SK-N-SH (cell line): ENCODE data around the gene ALDH7A1. TPM values are rescaled to one million over a fixed set of nuclear protein-coding genes. Genes with fewer than 3 reads are reported as not detected.

ENCODE experiments used
- CTCF ChIA-PET: fragments of 300-600, 350-600 bp; formaldehyde crosslinking; extraction: SDS; loops from one replicate; lab custom pipeline; 2021; lab: Yijun Ruan, JAX
- POLR2A ChIA-PET: fragments of 350-600 bp; sonication (Branson Sonifier 250); formaldehyde crosslinking; extraction: SDS; loops from one replicate; lab custom pipeline; 2020; ENCODE audit warnings: antibody characterized with exemption, inconsistent platforms; lab: Yijun Ruan, JAX
- DNase-seq: peaks from one replicate; pipeline ENCODE4 v3.0.0; 2012
- H2AFZ ChIP-seq: fragments of 200-600 bp; sonication (generic); 2 replicates; pipeline ENCODE4 v1.8.1; 2016; ENCODE audit warnings: antibody characterized with exemption, mild to moderate bottlenecking, low read depth
- H3F3A ChIP-seq: fragments of 200-600 bp; sonication (generic); replicated peaks from 2 replicates; pipeline ENCODE3; 2016; ENCODE audit warnings: antibody characterized with exemption, mild to moderate bottlenecking; ENCODE audit not compliant: insufficient read depth
- H3K27ac ChIP-seq, 2 experiments: fragments of 200-500 bp in 1 of 2; fragments of 200-600 bp in 1 of 2; sonication (Bioruptor generic) in 1 of 2; sonication (generic), shearing (Covaris generic) in 1 of 2; 2 replicates each; pipeline versions ENCODE4 v1.5.1 to v1.6.1; 2014 to 2016; ENCODE audit warnings: low read depth in 2 of 2, inconsistent platforms in 1 of 2, low read length in 1 of 2, mild to moderate bottlenecking in 1 of 2, mixed read lengths in 1 of 2
- H3K27me3 ChIP-seq: fragments of 200-600 bp; sonication (generic), shearing (Covaris generic); 2 replicates; pipeline ENCODE4 v1.6.1; 2016; ENCODE audit warnings: mixed run types; ENCODE audit not compliant: insufficient read depth
- H3K36me3 ChIP-seq, 2 experiments: fragments of 200-500 bp in 1 of 2; fragments of 200-600 bp in 1 of 2; sonication (Bioruptor generic) in 1 of 2; sonication (generic) in 1 of 2; replicated peaks in 1 of 2; 2 replicates each; pipeline versions ENCODE3 to v1.5.1; 2014 to 2016; ENCODE audit warnings: low read length in 1 of 2, mild to moderate bottlenecking in 1 of 2; ENCODE audit not compliant: insufficient read depth in 2 of 2, control insufficient read depth in 1 of 2
- H3K4me1 ChIP-seq, 2 experiments: fragments of 200-500 bp in 1 of 2; fragments of 200-600 bp in 1 of 2; sonication (Bioruptor generic) in 1 of 2; sonication (generic), shearing (Covaris generic) in 1 of 2; 2 replicates each; pipeline versions ENCODE4 v1.5.1 to v1.6.1; 2014 to 2016; ENCODE audit warnings: low read depth in 1 of 2, low read length in 1 of 2, mixed run types in 1 of 2; ENCODE audit not compliant: insufficient read depth in 2 of 2, control insufficient read depth in 1 of 2
- H3K4me2 ChIP-seq: fragments of 200-600 bp; sonication (generic), shearing (Covaris generic); 2 replicates; pipeline ENCODE4 v1.6.1; 2017; ENCODE audit warnings: mixed run types
- H3K4me3 ChIP-seq, 2 experiments: fragments of 200-500 bp in 1 of 2; fragments of 200-600 bp in 1 of 2; sonication (Bioruptor generic) in 1 of 2; sonication (generic), shearing (Covaris generic) in 1 of 2; 2 replicates each; pipeline versions ENCODE4 v1.5.1 to v1.8.1; 2014 to 2016; ENCODE audit warnings: low read depth in 2 of 2, inconsistent platforms in 1 of 2, low read length in 1 of 2, mild to moderate bottlenecking in 1 of 2, mixed read lengths in 1 of 2, moderate library complexity in 1 of 2
- H3K79me2 ChIP-seq: fragments of 200-600 bp; sonication (generic); 2 replicates; pipeline ENCODE4 v1.8.1; 2017; ENCODE audit warnings: mild to moderate bottlenecking; ENCODE audit not compliant: insufficient read depth
- H3K9ac ChIP-seq: fragments of 200-600 bp; sonication (generic); 2 replicates; pipeline ENCODE4 v1.6.1; 2017; ENCODE audit warnings: mixed run types
- H3K9me2 ChIP-seq: fragments of 200-600 bp; sonication (generic); 2 replicates; pipeline ENCODE4 v1.6.1; 2017; ENCODE audit warnings: mixed run types
- H3K9me3 ChIP-seq: fragments of 200-600 bp; sonication (generic); 2 replicates; pipeline ENCODE4 v1.6.1; 2017; ENCODE audit warnings: mixed run types, mild to moderate bottlenecking, moderate library complexity
- H4K20me1 ChIP-seq: fragments of 200-600 bp; sonication (generic); 2 replicates; pipeline ENCODE4 v1.6.1; 2017; ENCODE audit warnings: mild to moderate bottlenecking, mixed run types; ENCODE audit not compliant: insufficient read depth
- ELF1 ChIP-seq: IDR thresholded peaks from 2 replicates; pipeline ENCODE4 v1.4.0; 2012
- EP300 ChIP-seq, 2 experiments: IDR thresholded peaks; 2 replicates each; pipeline versions ENCODE4 v1.4.0 to v1.6.1; 2012; ENCODE audit warnings: borderline replicate concordance in 1 of 2, low read depth in 1 of 2, low read length in 1 of 2
- FOSL2 ChIP-seq: IDR thresholded peaks from 2 replicates; pipeline ENCODE4 v1.4.0; 2012; ENCODE audit warnings: low read depth, mild to moderate bottlenecking, moderate library complexity, borderline replicate concordance
- FOXJ3 ChIP-seq: sonication (generic); formaldehyde crosslinking; IDR thresholded peaks from 2 replicates; pipeline ENCODE4 v1.5.1; 2020; ENCODE audit warnings: mild to moderate bottlenecking, missing genetic modification reagents
- GABPA ChIP-seq: IDR thresholded peaks from 2 replicates; pipeline ENCODE4 v1.4.0; 2012; ENCODE audit warnings: low read depth, mild to moderate bottlenecking
- JUND ChIP-seq: IDR thresholded peaks from 2 replicates; pipeline ENCODE4 v1.4.0; 2012
- MXI1 ChIP-seq: IDR thresholded peaks from 2 replicates; pipeline ENCODE4 v1.6.1; 2012; ENCODE audit warnings: mild to moderate bottlenecking, low read depth, low read length, improper control_type of control experiment
- NFIC ChIP-seq: IDR thresholded peaks from 2 replicates; pipeline ENCODE4 v1.4.0; 2012; ENCODE audit warnings: borderline replicate concordance
- RAD21 ChIP-seq: IDR thresholded peaks from 2 replicates; pipeline ENCODE4 v1.6.1; 2012; ENCODE audit warnings: mild to moderate bottlenecking, low read length
- RCOR1 ChIP-seq: fragments of 150-350 bp; IDR thresholded peaks from 2 replicates; pipeline ENCODE4 v1.6.1; 2017; ENCODE audit warnings: antibody characterized with exemption, low read length
- RFX5 ChIP-seq: IDR thresholded peaks from 2 replicates; pipeline ENCODE4 v1.6.1; 2012; ENCODE audit warnings: mild to moderate bottlenecking, improper control_type of control experiment, low read length
- SIN3A ChIP-seq: IDR thresholded peaks from 2 replicates; pipeline ENCODE4 v1.6.1; 2012; ENCODE audit warnings: low read depth, mild to moderate bottlenecking, low read length, moderate library complexity, borderline replicate concordance
- SMC3 ChIP-seq: IDR thresholded peaks from 2 replicates; pipeline ENCODE4 v1.6.1; 2012; ENCODE audit warnings: low read depth, low read length, improper control_type of control experiment
- TCF12 ChIP-seq: IDR thresholded peaks from 2 replicates; pipeline ENCODE4 v1.4.0; 2012
- YY1 ChIP-seq: IDR thresholded peaks from 2 replicates; pipeline ENCODE4 v1.4.0; 2012; ENCODE audit warnings: low read depth, mild to moderate bottlenecking
- WGBS: methylation state at CpG from one replicate; pipeline ENCODE4 v1.1.6; 2017; ENCODE audit warnings: low lambda C conversion rate; 5-methylcytosine and 5-hydroxymethylcytosine counted together
- polyA plus RNA-seq, 3 experiments: library from polyadenylated mRNA; depleted of rRNA; stranded (reverse); fragments of >200 nt; gene quantifications; 2 replicates each; pipeline ENCODE4 v1.2.3, GENCODE V29; 2012
- TF ChIP-seq, protein P1 (sequence below): IDR thresholded peaks from 2 replicates; pipeline ENCODE4 v1.4.0; 2012; ENCODE audit warnings: low read depth
- TF ChIP-seq, protein P2 (sequence below): IDR thresholded peaks from 2 replicates; pipeline ENCODE4; 2012
- TF ChIP-seq, protein P3 (sequence below): IDR thresholded peaks from 2 replicates; pipeline ENCODE4 v1.4.0; 2012; ENCODE audit warnings: low read depth, borderline replicate concordance
- TF ChIP-seq, protein P4 (sequence below): fragments of 200-600 bp; sonication (generic); IDR thresholded peaks from 2 replicates; pipeline ENCODE4 v1.6.1; 2017; ENCODE audit warnings: antibody characterized with exemption, mild to moderate bottlenecking, moderate library complexity

The ALDH7A1 gene
- polyA plus RNA-seq, 1 of the 3 experiments (the other 2 are of a cell fraction) = 44.5 TPM

DNA sequence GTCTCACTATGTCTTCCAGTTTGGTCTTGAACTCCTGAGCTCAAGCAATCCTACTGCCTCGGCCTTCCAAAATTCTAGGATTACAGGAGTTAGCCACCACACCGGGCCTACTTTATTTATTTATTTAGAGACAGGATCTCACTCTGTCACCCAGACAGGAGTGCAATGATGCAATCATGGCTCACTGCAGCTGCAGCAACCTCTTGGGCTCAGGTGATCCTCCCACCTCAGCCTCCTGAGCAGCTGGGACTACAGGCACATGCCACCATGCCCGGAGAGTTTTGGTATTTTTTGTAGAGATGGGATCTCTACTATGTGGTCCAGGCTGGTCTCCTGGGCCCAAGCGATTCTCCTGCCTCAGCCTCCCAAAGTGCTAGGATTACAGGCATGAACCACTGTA is 38.5 kb upstream of the ALDH7A1 start:
- Histone ChIP-seq H2AFZ (no peak overlapping the region), H3K9me2 (no peaks in the 10 kb centered on the region), H3K4me3 (no peak overlapping the region), H3K9me3 (no peaks in the 10 kb centered on the region), H3K79me2 (no peaks in the 10 kb centered on the region), H3F3A (peaks cover 4% of the 10 kb centered on the region), H3K36me3 (no peaks in the 10 kb centered on the region), H3K27me3 (no peaks in the 10 kb centered on the region), H4K20me1 (no peaks in the 10 kb centered on the region), H3K4me2 (no peak overlapping the region), H3K4me1 (no peaks in the 10 kb centered on the region), H3K9ac (no peak overlapping the region), H3K27ac (no peak overlapping the region)
- no peak for DNase-seq
- ChIA-PET CTCF (no interaction called here), POLR2A (interaction anchor here (0.8 kb wide), 1 partner anchor 13 kb away, joined by 3 read pairs; no protein-coding TSS in a partner anchor)
- 95% methylated on average over 4 of the region's 4 CpGs for WGBS
- TF ChIP-seq RFX5 = no peak
- no peak for TF ChIP-seq FOXJ3 (CRISPR knock-in tag)
- TF ChIP-seq, protein P1, sequence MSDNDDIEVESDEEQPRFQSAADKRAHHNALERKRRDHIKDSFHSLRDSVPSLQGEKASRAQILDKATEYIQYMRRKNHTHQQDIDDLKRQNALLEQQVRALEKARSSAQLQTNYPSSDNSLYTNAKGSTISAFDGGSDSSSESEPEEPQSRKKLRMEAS = no peak
- TF ChIP-seq RCOR1 = no peak
- no peak for TF ChIP-seq NFIC
- no peak for TF ChIP-seq SMC3
- TF ChIP-seq TCF12 = no peak
- TF ChIP-seq, protein P2, sequence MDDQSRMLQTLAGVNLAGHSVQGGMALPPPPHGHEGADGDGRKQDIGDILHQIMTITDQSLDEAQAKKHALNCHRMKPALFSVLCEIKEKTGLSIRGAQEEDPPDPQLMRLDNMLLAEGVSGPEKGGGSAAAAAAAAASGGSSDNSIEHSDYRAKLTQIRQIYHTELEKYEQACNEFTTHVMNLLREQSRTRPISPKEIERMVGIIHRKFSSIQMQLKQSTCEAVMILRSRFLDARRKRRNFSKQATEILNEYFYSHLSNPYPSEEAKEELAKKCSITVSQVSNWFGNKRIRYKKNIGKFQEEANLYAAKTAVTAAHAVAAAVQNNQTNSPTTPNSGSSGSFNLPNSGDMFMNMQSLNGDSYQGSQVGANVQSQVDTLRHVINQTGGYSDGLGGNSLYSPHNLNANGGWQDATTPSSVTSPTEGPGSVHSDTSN = no peak
- TF ChIP-seq RAD21 = no peak
- TF ChIP-seq GABPA = no peak
- no peak for TF ChIP-seq MXI1
- no peak for TF ChIP-seq EP300 (IDR thresholded peaks at IDR 0.05; ENCODE audit: borderline replicate concordance in 1 of 2, low read depth in 1 of 2, low read length in 1 of 2)
- no peak for TF ChIP-seq SIN3A
- TF ChIP-seq, protein P3, sequence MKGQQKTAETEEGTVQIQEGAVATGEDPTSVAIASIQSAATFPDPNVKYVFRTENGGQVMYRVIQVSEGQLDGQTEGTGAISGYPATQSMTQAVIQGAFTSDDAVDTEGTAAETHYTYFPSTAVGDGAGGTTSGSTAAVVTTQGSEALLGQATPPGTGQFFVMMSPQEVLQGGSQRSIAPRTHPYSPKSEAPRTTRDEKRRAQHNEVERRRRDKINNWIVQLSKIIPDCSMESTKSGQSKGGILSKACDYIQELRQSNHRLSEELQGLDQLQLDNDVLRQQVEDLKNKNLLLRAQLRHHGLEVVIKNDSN = no peak
- TF ChIP-seq JUND = no peak
- no peak for TF ChIP-seq FOSL2
- TF ChIP-seq, protein P4, sequence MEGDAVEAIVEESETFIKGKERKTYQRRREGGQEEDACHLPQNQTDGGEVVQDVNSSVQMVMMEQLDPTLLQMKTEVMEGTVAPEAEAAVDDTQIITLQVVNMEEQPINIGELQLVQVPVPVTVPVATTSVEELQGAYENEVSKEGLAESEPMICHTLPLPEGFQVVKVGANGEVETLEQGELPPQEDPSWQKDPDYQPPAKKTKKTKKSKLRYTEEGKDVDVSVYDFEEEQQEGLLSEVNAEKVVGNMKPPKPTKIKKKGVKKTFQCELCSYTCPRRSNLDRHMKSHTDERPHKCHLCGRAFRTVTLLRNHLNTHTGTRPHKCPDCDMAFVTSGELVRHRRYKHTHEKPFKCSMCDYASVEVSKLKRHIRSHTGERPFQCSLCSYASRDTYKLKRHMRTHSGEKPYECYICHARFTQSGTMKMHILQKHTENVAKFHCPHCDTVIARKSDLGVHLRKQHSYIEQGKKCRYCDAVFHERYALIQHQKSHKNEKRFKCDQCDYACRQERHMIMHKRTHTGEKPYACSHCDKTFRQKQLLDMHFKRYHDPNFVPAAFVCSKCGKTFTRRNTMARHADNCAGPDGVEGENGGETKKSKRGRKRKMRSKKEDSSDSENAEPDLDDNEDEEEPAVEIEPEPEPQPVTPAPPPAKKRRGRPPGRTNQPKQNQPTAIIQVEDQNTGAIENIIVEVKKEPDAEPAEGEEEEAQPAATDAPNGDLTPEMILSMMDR = no peak
- TF ChIP-seq ELF1 = no peak
- TF ChIP-seq YY1 = no peak
